Adrenal gland (tissue), 12 donors: ENCODE data around the gene MRPS18B. TPM values are rescaled to one million over a fixed set of nuclear protein-coding genes. Genes with fewer than 3 reads are reported as not detected.
"Not testable (repeated sequence)": the region's sequence is repeated elsewhere in the genome, so short reads cannot be mapped to it uniquely, and the experiment has no call there.

Experiments
- DNase-seq, 7 donors: peaks; one replicate each; pipeline ENCODE4 v3.0.0-alpha.2; 2019 to 2020
- H3K27ac ChIP-seq, 5 donors: fragments of 200-600 bp; sonication (generic) in 4 of 5; 1 replicate in 3 of 5; 2 replicates in 2 of 5; pipeline versions ENCODE4 v1.5.1 to v1.8.0; 2016 to 2020; ENCODE audit warnings: mild to moderate bottlenecking in 1 of 5
- H3K27me3 ChIP-seq: fragments of 200-600 bp; 2 replicates; pipeline ENCODE4 v1.8.0; 2021
- H3K36me3 ChIP-seq, 2 donors: fragments of 200-600 bp; replicated peaks in 1 of 2; 1 replicate in 1 of 2; 2 replicates in 1 of 2; pipeline versions ENCODE4 v1.5.1 to v1.8.0; 2018 to 2022
- H3K4me1 ChIP-seq, 2 donors: fragments of 200-600 bp; replicated peaks in 1 of 2; 1 replicate in 1 of 2; 2 replicates in 1 of 2; pipeline versions ENCODE4 v1.5.1 to v1.8.0; 2018 to 2021
- H3K4me3 ChIP-seq, 4 donors: fragments of 200-600 bp; sonication (generic) in 3 of 4; one replicate each; pipeline ENCODE4 v1.5.1; 2016 to 2018
- H3K9me3 ChIP-seq, 3 donors: fragments of 200-600 bp; sonication (generic) in 1 of 3; replicated peaks in 1 of 3; 1 replicate in 2 of 3; 2 replicates in 1 of 3; pipeline versions ENCODE4 v1.5.1 to v1.8.0; 2016 to 2021
- CTCF ChIP-seq, 6 experiments: fragments of 450-650 bp in 4 of 6; fragments of 200-600 bp in 2 of 6; sonication (generic) in 1 of 6; IDR thresholded peaks; 1 replicate in 5 of 6; 2 replicates in 1 of 6; pipeline versions ENCODE4 v1.5.1 to v1.8.0; 2016 to 2021; ENCODE audit warnings: antibody characterized with exemption in 6 of 6, mild to moderate bottlenecking in 2 of 6, moderate library complexity in 1 of 6
- POLR2A ChIP-seq, 2 donors: fragments of 450-650 bp; IDR thresholded peaks; one replicate each; pipeline ENCODE4 v1.6.1; 2017; ENCODE audit warnings: antibody characterized with exemption in 2 of 2, mild to moderate bottlenecking in 2 of 2, moderate library complexity in 1 of 2
- WGBS, 4 donors: extraction: QIAGEN DNeasy Blood & Tissue Kit in 2 of 4; methylation state at CpG; one replicate each; pipeline versions ENCODE4 v1.1.5 to v1.1.7; 2013 to 2017; 5-methylcytosine and 5-hydroxymethylcytosine counted together
- intact Hi-C, 2 donors: fragments of 100-400 bp; cut with DNase I; formaldehyde crosslinking; loops; one replicate each; pipeline versions ENCODE4 v1.14.1 to v1.15.0; 2022 to 2023
- polyA plus RNA-seq, 3 donors: library from polyadenylated mRNA; stranded (reverse); fragments of 200-250 nt in 2 of 3; fragments of 350-450 nt in 1 of 3; fragmentation: Illumina TruSeq in 1 of 3; extraction: RNeasy Lipid Tissue Mini Kit (QIAGEN cat#74804) in 1 of 3; gene quantifications; one replicate each; pipeline ENCODE4 v1.2.3, GENCODE V29; 2013 to 2014
- total RNA-seq, 9 donors: library from RNA; depleted of rRNA in 4 of 9; stranded (reverse); fragments of >200 nt in 4 of 9; fragments of 120-200 nt in 1 of 9; fragmentation: NEBNext Ultra II Directional in 1 of 9; extraction: Animal tissue kit (Norgen Biotek cat#: 25700) in 1 of 9; gene quantifications; one replicate each; pipeline versions ENCODE4 v1.1.0 to v1.2.4, GENCODE V29; 2013 to 2023
- donor health status: healthy with polysubstance abuse.
- donor health status: Bipolar disorder and iron deficiency.
- donor health status: DM: yes; HTN: yes; CAD: no.
- donor health status: DM: no; HTN: no; CAD: no.
- donor health status: DM: no; HTN: no; CAD: no.
- donor health status: DM: yes; HTN: yes; CAD: no.

The MRPS18B gene
- total and polyA plus RNA-seq, 12 donors = 43.0 to 105 (median 74.8) TPM

- peaks cover 0 to 96% of the 10 kb centered on the region in 2 donors for H3K36me3 ChIP-seq
- H3K27ac ChIP-seq = no peak overlapping the region
- no peak for DNase-seq
- no peaks in the 10 kb centered on the region for H3K27me3 ChIP-seq
- H3K4me3 ChIP-seq = no peak overlapping the region
- H3K9me3 ChIP-seq = no peaks in the 10 kb centered on the region
- TF ChIP-seq POLR2A (IDR thresholded peaks at IDR 0.05) (no peak), CTCF (IDR thresholded peaks at IDR 0.05) (no peak)
- no peaks in the 10 kb centered on the region for H3K4me1 ChIP-seq
- WGBS, 4 donors = 92 to 95% (median 93%) methylated on average over 27 to 34 of the region's 34 CpGs
- intact Hi-C loops = loop anchor here in 1 of 2 donors (10.0 kb wide), 1 partner anchor 80 kb away; no protein-coding TSS in a partner anchor
Measured at GRCh38 chr6:30664994-30665767, 47.5 kb downstream of the MRPS18B start.

- H3K4me3 ChIP-seq, H3K4me1 ChIP-seq, H3K27ac ChIP-seq, DNase-seq, H3K27me3 ChIP-seq, H3K9me3 ChIP-seq: not testable (repeated sequence)
- intact Hi-C loops = loop anchor here in 1 of 2 donors (10.0 kb wide), 1 partner anchor 81 kb away; no protein-coding TSS in a partner anchor
- 60 to 75% (median 71%) methylated on average over 1 to 2 of the region's 2 CpGs for WGBS, 4 donors
- peaks cover 0 to 93% of the 10 kb centered on the region in 2 donors for H3K36me3 ChIP-seq
Measured at GRCh38 chr6:30666300-30666699, 48.7 kb downstream of the MRPS18B start.

- H3K4me3 ChIP-seq = no peak overlapping the region
- TF ChIP-seq CTCF (IDR thresholded peaks at IDR 0.05) (peak in 2 of 6 experiments; percentile 6 to 7), POLR2A (IDR thresholded peaks at IDR 0.05) (no peak)
- no peaks in the 10 kb centered on the region for H3K9me3 ChIP-seq
- H3K4me1 ChIP-seq = peaks cover 10 to 22% of the 10 kb centered on the region in 2 donors
- intact Hi-C loops = loop anchor here in 1 of 2 donors (5.0 kb wide), 1 partner anchor 44 kb away; the partner anchor contains the start of gene ATAT1
- no peak overlapping the region for H3K27ac ChIP-seq
- no peaks in the 10 kb centered on the region for H3K27me3 ChIP-seq
- 86 to 89% (median 88%) methylated on average over 27 of the region's 27 CpGs for WGBS, 4 donors
- H3K36me3 ChIP-seq = peaks cover 0 to 49% of the 10 kb centered on the region in 2 donors
- DNase-seq = no peak
Measured at GRCh38 chr6:30670760-30671527, 53.3 kb downstream of the MRPS18B start.

- Histone ChIP-seq H3K4me3 (peak within 1 kb of the TSS; percentile 78 to 99 (median 90)), H3K9me3 (no peaks in the 10 kb centered on the region), H3K27ac (peak within 1 kb of the TSS; percentile 37 to 88 (median 45)), H3K36me3 (peaks cover 0 to 49% of the 10 kb centered on the region in 2 donors), H3K27me3 (no peaks in the 10 kb centered on the region), H3K4me1 (peaks cover 10 to 22% of the 10 kb centered on the region in 2 donors)
- DNase-seq = peak; percentile 96 to 99 (median 97)
- TF ChIP-seq CTCF (IDR thresholded peaks at IDR 0.05) (peak; percentile 76 to 93 (median 88)), POLR2A (IDR thresholded peaks at IDR 0.05) (peak in 1 of 2 donors; percentile 62)
- intact Hi-C loops = loop anchor here in 1 of 2 donors (5.0 kb wide), 1 partner anchor 45 kb away; the partner anchor contains the start of gene ATAT1
- WGBS, 4 donors = 0 to 1% (median 0%) methylated on average over 24 to 57 of the region's 57 CpGs
Measured at GRCh38 chr6:30672445-30673253, 55.0 kb downstream of the MRPS18B start, which contains the start of gene DHX16. Gene DHX16, minus strand, starts transcription at chr6:30673006. Its CDS starts 165 bp downstream, at chr6:30672841.
